Keratinocyte (primary cell): ENCODE results near the gene PABPC3.

ENCODE experiments used
- CTCF ChIP-seq, 3 experiments: IDR thresholded peaks in 1 of 3; conservative IDR thresholded peaks in 1 of 3; optimal IDR thresholded peaks in 1 of 3; 2 replicates in 2 of 3; 3 replicates in 1 of 3; pipeline versions ENCODE3 to v1.5.1; 2011; ENCODE audit warnings: low read length in 3 of 3, mild to moderate bottlenecking in 3 of 3, moderate library complexity in 2 of 3, control low read depth in 1 of 3, inconsistent platforms in 1 of 3; ENCODE audit not compliant: insufficient read depth in 2 of 3; ENCODE audit errors: extremely low read depth in 1 of 3
- EZH2 ChIP-seq: IDR thresholded peaks from one replicate; pipeline ENCODE4 v1.6.1; 2012; ENCODE audit warnings: inconsistent platforms, mild to moderate bottlenecking, low read length, moderate library complexity

GRCh38 chr13:25112695-25113255, 16.8 kb downstream of the PABPC3 start:
- no peak for TF ChIP-seq CTCF (optimal IDR thresholded peaks at IDR 0.05 in 1 of 3, IDR thresholded peaks at IDR 0.05 in 1 of 3, conservative IDR thresholded peaks at IDR 0.05 in 1 of 3; ENCODE audit: extremely low read depth in 1 of 3, insufficient read depth in 2 of 3, low read length in 3 of 3)
- no peak for TF ChIP-seq EZH2
